ENCODE results near the gene STK32B.

DNA sequence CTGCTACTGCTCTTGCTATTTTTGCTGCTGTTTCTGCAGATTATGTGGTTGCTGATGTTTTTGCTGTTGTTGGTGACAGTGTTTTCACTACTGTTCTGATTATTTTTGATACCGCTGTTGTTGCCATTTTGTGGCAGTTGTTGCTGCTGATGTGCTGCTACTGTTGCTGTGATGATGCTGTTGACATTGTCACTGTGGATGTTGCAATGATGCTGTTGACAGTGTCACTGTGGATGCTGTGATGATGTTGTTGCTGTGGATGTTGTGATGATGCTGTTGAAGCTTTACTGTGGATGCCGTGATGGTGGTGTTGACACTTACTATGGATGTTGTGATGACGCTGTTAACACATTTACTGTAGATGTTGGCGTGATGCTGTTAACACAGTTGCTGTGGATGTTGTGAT is 476.8 kb downstream of the STK32B start:
- TF ChIP-seq POLR2A (IDR thresholded peaks at IDR 0.05) = no peak
- TF ChIP-seq, protein P1, sequence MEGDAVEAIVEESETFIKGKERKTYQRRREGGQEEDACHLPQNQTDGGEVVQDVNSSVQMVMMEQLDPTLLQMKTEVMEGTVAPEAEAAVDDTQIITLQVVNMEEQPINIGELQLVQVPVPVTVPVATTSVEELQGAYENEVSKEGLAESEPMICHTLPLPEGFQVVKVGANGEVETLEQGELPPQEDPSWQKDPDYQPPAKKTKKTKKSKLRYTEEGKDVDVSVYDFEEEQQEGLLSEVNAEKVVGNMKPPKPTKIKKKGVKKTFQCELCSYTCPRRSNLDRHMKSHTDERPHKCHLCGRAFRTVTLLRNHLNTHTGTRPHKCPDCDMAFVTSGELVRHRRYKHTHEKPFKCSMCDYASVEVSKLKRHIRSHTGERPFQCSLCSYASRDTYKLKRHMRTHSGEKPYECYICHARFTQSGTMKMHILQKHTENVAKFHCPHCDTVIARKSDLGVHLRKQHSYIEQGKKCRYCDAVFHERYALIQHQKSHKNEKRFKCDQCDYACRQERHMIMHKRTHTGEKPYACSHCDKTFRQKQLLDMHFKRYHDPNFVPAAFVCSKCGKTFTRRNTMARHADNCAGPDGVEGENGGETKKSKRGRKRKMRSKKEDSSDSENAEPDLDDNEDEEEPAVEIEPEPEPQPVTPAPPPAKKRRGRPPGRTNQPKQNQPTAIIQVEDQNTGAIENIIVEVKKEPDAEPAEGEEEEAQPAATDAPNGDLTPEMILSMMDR (IDR thresholded peaks at IDR 0.05) = no peak

Measured in lower leg skin (tissue), 3 donors.